Activated CD4-positive, alpha-beta T cell treated with anti-CD3 and anti-CD28 coated beads for 36 hours (primary cell): ENCODE results near the gene PGGT1B. TPM values are rescaled to one million over a fixed set of nuclear protein-coding genes. Genes with fewer than 3 reads are reported as not detected.
A peak's percentile ranks its signal among the peaks of the same experiment; 100 is the strongest.

Source experiments
- ATAC-seq: fragments of 200-7000 bp; cut with Tn5 transposase; one replicate; pipeline ENCODE4 v1.10.0; 2021; ENCODE audit warnings: mild to moderate bottlenecking, moderate library complexity
- CTCF ChIA-PET: fragments of 350-600 bp; sonication (Branson Sonifier 250); formaldehyde crosslinking; loops from one replicate; lab custom pipeline; 2021; ENCODE audit warnings: antibody characterized with exemption; lab: Charles Lee
- POLR2A ChIA-PET: fragments of 350-600 bp; sonication (Branson Sonifier 250); formaldehyde crosslinking; loops from one replicate; lab custom pipeline; 2021; ENCODE audit warnings: antibody characterized with exemption, inconsistent platforms; lab: Charles Lee
- DNase-seq: peaks from one replicate; pipeline ENCODE4 v3.0.0-alpha.2; 2020
- H3K27ac Mint-ChIP-seq: one replicate; pipeline ENCODE4 v1.8.0; 2021; ENCODE audit warnings: mixed read lengths
- H3K27me3 Mint-ChIP-seq: one replicate; pipeline ENCODE4 v1.8.0; 2021; ENCODE audit warnings: mixed read lengths
- H3K36me3 Mint-ChIP-seq: one replicate; pipeline ENCODE4 v1.8.0; 2021; ENCODE audit warnings: low read depth, mixed read lengths
- H3K4me1 Mint-ChIP-seq: one replicate; pipeline ENCODE4 v1.8.0; 2021; ENCODE audit warnings: mixed read lengths
- H3K4me3 Mint-ChIP-seq: one replicate; pipeline ENCODE4 v1.8.0; 2021; ENCODE audit warnings: mild to moderate bottlenecking, moderate library complexity, mixed read lengths
- H3K9me3 Mint-ChIP-seq: one replicate; pipeline ENCODE4 v1.8.0; 2021; ENCODE audit warnings: low read depth, mixed read lengths
- intact Hi-C, 2 experiments: fragments of 100-400 bp; cut with DNase I in 1 of 2; cut with micrococcal nuclease in 1 of 2; formaldehyde crosslinking; loops; one replicate each; pipeline versions ENCODE4 v1.14.2 to v1.15.1; 2022 to 2024; cut with DNase I, micrococcal nuclease
- total RNA-seq, 2 experiments: library from RNA; stranded (reverse); gene quantifications; one replicate each; pipeline ENCODE4 v1.2.3, GENCODE V29; 2021

Gene PGGT1B
- total RNA-seq = 10 to 100 TPM; 38.9 to 44.3 TPM

GRCh38 chr5:115262321-115263077 lies at the start of gene PGGT1B:
TSS of gene PGGT1B (minus strand) at chr5:115262877. CDS start at chr5:115262851, 26 bp downstream.
- Mint-ChIP-seq H3K27me3 (no peaks in the 10 kb centered on the region), H3K36me3 (peaks cover 12% of the 10 kb centered on the region), H3K27ac (peak within 1 kb of the TSS; percentile 95), H3K9me3 (no peaks in the 10 kb centered on the region), H3K4me3 (peak within 1 kb of the TSS; percentile 89), H3K4me1 (peaks cover 45% of the 10 kb centered on the region)
- ChIA-PET CTCF (interaction anchor here (0.6 to 1.4 kb wide), 6 partner anchors 8 to 340 kb away, joined by 3 to 6 read pairs (median 4); partner anchors contain the start of gene TICAM2), POLR2A (interaction anchor here (0.9 kb wide), 1 partner anchor 282 kb away, joined by 4 read pairs; the partner anchor contains the start of gene FEM1C)
- DNase-seq = peak; percentile 86
- intact Hi-C loops = loop anchor here (1.0 to 2.0 kb wide), 3 partner anchors 34 to 578 kb away; partner anchors contain the start of genes AP3S1 (in 2 of the 2), ATG12 (in 2 of the 2), CCDC112 (in 1 of the 2) and TMED7 (in 1 of the 2)
- peak; percentile 97 for ATAC-seq

- ChIA-PET CTCF (interaction anchor here (0.6 to 9.8 kb wide), 32 partner anchors 7 to 1693 kb away, joined by 3 to 146 read pairs (median 4); partner anchors contain the start of gene FEM1C), POLR2A (interaction anchor here (0.6 to 0.7 kb wide), 3 partner anchors 14 to 213 kb away, joined by 3 to 5 read pairs (median 3); no protein-coding TSS in a partner anchor)
- Mint-ChIP-seq H3K36me3 (no peaks in the 10 kb centered on the region), H3K9me3 (no peaks in the 10 kb centered on the region), H3K4me3 (no peak overlapping the region), H3K27ac (no peak overlapping the region), H3K27me3 (peaks cover 25% of the 10 kb centered on the region), H3K4me1 (no peaks in the 10 kb centered on the region)
- DNase-seq (no peak), ATAC-seq (no peak)
- intact Hi-C loops = loop anchor here (1.0 to 5.0 kb wide), 5 partner anchors 264 to 757 kb away; no protein-coding TSS in a partner anchor
Observed at GRCh38 chr5:115309751-115310370, 47.2 kb upstream of the PGGT1B start.

- H3K4me3 Mint-ChIP-seq = no peak overlapping the region
- H3K9me3 Mint-ChIP-seq = no peaks in the 10 kb centered on the region
- POLR2A ChIA-PET = no interaction called here
- H3K36me3 Mint-ChIP-seq = no peaks in the 10 kb centered on the region
- no peak overlapping the region for H3K27ac Mint-ChIP-seq
- CTCF ChIA-PET = interaction anchor here (0.6 to 9.8 kb wide), 27 partner anchors 11 to 1692 kb away, joined by 3 to 146 read pairs (median 4); partner anchors contain the start of gene FEM1C
- no peaks in the 10 kb centered on the region for H3K4me1 Mint-ChIP-seq
- intact Hi-C loops = loop anchor here (1.0 to 5.0 kb wide), 5 partner anchors 265 to 758 kb away; no protein-coding TSS in a partner anchor
- peaks cover 25% of the 10 kb centered on the region for H3K27me3 Mint-ChIP-seq
- no peak for ATAC-seq
- DNase-seq = no peak
Observed at GRCh38 chr5:115308815-115309214, 46.1 kb upstream of the PGGT1B start.

GRCh38 chr5:115306011-115306536 lies 43.4 kb upstream of the PGGT1B start:
- no peak for ATAC-seq
- ChIA-PET POLR2A (no interaction called here), CTCF (interaction anchor here (1.4 to 9.8 kb wide), 6 partner anchors 10 to 280 kb away, joined by 3 to 146 read pairs (median 14); partner anchors contain the start of gene CCDC112)
- Mint-ChIP-seq H3K4me1 (no peaks in the 10 kb centered on the region), H3K4me3 (no peak overlapping the region), H3K9me3 (no peaks in the 10 kb centered on the region), H3K27ac (no peak overlapping the region), H3K27me3 (peaks cover 28% of the 10 kb centered on the region), H3K36me3 (no peaks in the 10 kb centered on the region)
- intact Hi-C loops = loop anchor here (5.0 kb wide), 2 partner anchors 531 to 761 kb away; no protein-coding TSS in a partner anchor
- DNase-seq = no peak

- H3K27me3 Mint-ChIP-seq = peaks cover 20% of the 10 kb centered on the region
- ChIA-PET POLR2A (no interaction called here), CTCF (interaction anchor here (0.9 to 9.8 kb wide), 3 partner anchors 8 to 305 kb away, joined by 4 to 146 read pairs (median 7); partner anchors contain the start of gene CCDC112)
- H3K36me3 Mint-ChIP-seq = no peaks in the 10 kb centered on the region
- H3K27ac Mint-ChIP-seq = no peak overlapping the region
- DNase-seq = no peak
- no peaks in the 10 kb centered on the region for H3K9me3 Mint-ChIP-seq
- ATAC-seq = no peak
- H3K4me3 Mint-ChIP-seq = no peak overlapping the region
- intact Hi-C loops = no loop called here
- H3K4me1 Mint-ChIP-seq = no peaks in the 10 kb centered on the region
Observed at GRCh38 chr5:115304496-115304895, 41.8 kb upstream of the PGGT1B start.

- CTCF ChIA-PET = no interaction called here
- H3K4me1 Mint-ChIP-seq = peaks cover 7% of the 10 kb centered on the region
- intact Hi-C loops = loop anchor here (5.0 to 10.0 kb wide), 3 partner anchors 163 to 788 kb away; partner anchors contain the start of gene COMMD10 (in 2 of the 2)
- H3K9me3 Mint-ChIP-seq = no peaks in the 10 kb centered on the region
- H3K36me3 Mint-ChIP-seq = no peaks in the 10 kb centered on the region
- ATAC-seq (no peak), DNase-seq (no peak)
- no peak overlapping the region for H3K27ac Mint-ChIP-seq
- POLR2A ChIA-PET = no interaction called here
- H3K27me3 Mint-ChIP-seq = peaks cover 9% of the 10 kb centered on the region
- no peak overlapping the region for H3K4me3 Mint-ChIP-seq
Observed at GRCh38 chr5:115298811-115299210, 36.1 kb upstream of the PGGT1B start.

- Mint-ChIP-seq H3K4me1 (peaks cover 7% of the 10 kb centered on the region), H3K36me3 (peaks cover under 1% of the 10 kb centered on the region), H3K4me3 (no peak overlapping the region), H3K9me3 (peaks cover under 1% of the 10 kb centered on the region), H3K27ac (no peak overlapping the region), H3K27me3 (peaks cover 3% of the 10 kb centered on the region)
- POLR2A ChIA-PET = no interaction called here
- intact Hi-C loops = loop anchor here (2.0 to 10.0 kb wide), 4 partner anchors 165 to 790 kb away; partner anchors contain the start of genes AP3S1 (in 2 of the 2), ATG12 (in 2 of the 2) and COMMD10 (in 2 of the 2)
- no peak for DNase-seq
- CTCF ChIA-PET = interaction anchor here (0.6 to 1.6 kb wide), 7 partner anchors 8 to 544 kb away, joined by 3 to 7 read pairs (median 3); no protein-coding TSS in a partner anchor
- ATAC-seq = no peak
Observed at GRCh38 chr5:115297031-115297430, 34.4 kb upstream of the PGGT1B start.

- H3K27me3 Mint-ChIP-seq = peaks cover 3% of the 10 kb centered on the region
- ChIA-PET POLR2A (no interaction called here), CTCF (interaction anchor here (0.6 to 1.6 kb wide), 5 partner anchors 9 to 338 kb away, joined by 3 to 7 read pairs (median 3); no protein-coding TSS in a partner anchor)
- peaks cover 7% of the 10 kb centered on the region for H3K4me1 Mint-ChIP-seq
- intact Hi-C loops = loop anchor here (1.0 to 10.0 kb wide), 8 partner anchors 34 to 791 kb away; partner anchors contain the start of genes AP3S1 (in 2 of the 2), ATG12 (in 2 of the 2), COMMD10 (in 2 of the 2) and FEM1C (in 2 of the 2)
- peak within 1 kb of the TSS; percentile 44 for H3K27ac Mint-ChIP-seq
- ATAC-seq (peak; percentile 93), DNase-seq (peak; percentile 94)
- H3K9me3 Mint-ChIP-seq = peaks cover 2% of the 10 kb centered on the region
- H3K36me3 Mint-ChIP-seq = peaks cover 2% of the 10 kb centered on the region
- H3K4me3 Mint-ChIP-seq = peak within 1 kb of the TSS; percentile 77
Observed at GRCh38 chr5:115296124-115297022, 33.7 kb upstream of the PGGT1B start, which contains the start of gene CCDC112. TSS of gene CCDC112 (minus strand) at chr5:115296654. CDS start at chr5:115296543, 111 bp downstream.

- H3K27me3 Mint-ChIP-seq = peaks cover 3% of the 10 kb centered on the region
- ChIA-PET POLR2A (no interaction called here), CTCF (interaction anchor here (1.2 to 1.6 kb wide), 3 partner anchors 9 to 339 kb away, joined by 3 to 7 read pairs (median 3); no protein-coding TSS in a partner anchor)
- intact Hi-C loops = loop anchor here (1.0 to 10.0 kb wide), 8 partner anchors 33 to 792 kb away; partner anchors contain the start of genes AP3S1 (in 2 of the 2), ATG12 (in 2 of the 2), COMMD10 (in 2 of the 2) and FEM1C (in 2 of the 2)
- ATAC-seq (no peak), DNase-seq (no peak)
- H3K4me1 Mint-ChIP-seq = peaks cover 7% of the 10 kb centered on the region
- peaks cover 2% of the 10 kb centered on the region for H3K36me3 Mint-ChIP-seq
- H3K27ac Mint-ChIP-seq = peak overlapping the region; percentile 44
- peaks cover 2% of the 10 kb centered on the region for H3K9me3 Mint-ChIP-seq
- H3K4me3 Mint-ChIP-seq = peak overlapping the region; percentile 77
Observed at GRCh38 chr5:115295777-115296123, 33.1 kb upstream of the PGGT1B start.
